ENCODE results near the gene C4A. TPM values are rescaled to one million over a fixed set of nuclear protein-coding genes. Genes with fewer than 3 reads are reported as not detected.
"Not testable (repeated sequence)": the region's sequence is repeated elsewhere in the genome, so short reads cannot be mapped to it uniquely, and the experiment has no call there.

C4A gene
- total RNA-seq, 1 experiment from 2014 or later, result 4.3 TPM

- H3K27me3 Mint-ChIP-seq (ENCODE audit: low read depth); H3K27ac Mint-ChIP-seq; H3K4me1 Mint-ChIP-seq: not testable (repeated sequence)
Measured at GRCh38 chr6:32004393-32004792, 22.5 kb downstream of the C4A start.

GRCh38 chr6:32004864-32005537, 23.1 kb downstream of the C4A start:
- H3K56ac ChIP-seq (ENCODE audit: insufficient read length, low read depth, low read length); H3K18ac ChIP-seq (ENCODE audit: insufficient read length, low read depth, low read length); H2AFZ ChIP-seq (ENCODE audit: low read length); H2AK5ac ChIP-seq (ENCODE audit: insufficient read length, low read length); H3K9ac ChIP-seq (ENCODE audit: extremely low read depth, insufficient read length, low read length); H2BK12ac ChIP-seq (ENCODE audit: insufficient read length, low read depth, low read length); H3K4me3 Mint-ChIP-seq; H3K79me2 ChIP-seq (ENCODE audit: insufficient read depth, low read length); H3K4ac ChIP-seq (ENCODE audit: low read depth, low read length); H3K4me2 ChIP-seq (ENCODE audit: insufficient read depth, insufficient read length, low read length); H4K20me1 ChIP-seq (ENCODE audit: control insufficient read depth, insufficient read depth, insufficient read length); DNase-seq; H4K5ac ChIP-seq (ENCODE audit: insufficient read length, low read depth, low read length); H3K27me3 Mint-ChIP-seq (ENCODE audit: low read depth); H3K27ac ChIP-seq (ENCODE audit: insufficient read length, low read depth, low read length); H3K36me3 Mint-ChIP-seq (ENCODE audit: insufficient read depth in 1 of 3, low read depth in 3 of 3); H3K27me3 ChIP-seq (ENCODE audit: insufficient read depth, low read length); H3K4me1 ChIP-seq (ENCODE audit: insufficient read depth, low read length); H3T11ph ChIP-seq (ENCODE audit: low read length); H2BK15ac ChIP-seq (ENCODE audit: low read depth, low read length); H3K79me1 ChIP-seq (ENCODE audit: insufficient read depth, low read depth, low read length, poor library complexity, severe bottlenecking); H3K23ac ChIP-seq (ENCODE audit: insufficient read length, low read depth, low read length); H4K8ac ChIP-seq (replicated peaks; ENCODE audit: insufficient read length, low read depth, low read length); H2BK120ac ChIP-seq (ENCODE audit: low read depth, low read length, poor library complexity, severe bottlenecking); H3K9me3 Mint-ChIP-seq; H3K27ac Mint-ChIP-seq; H4K91ac ChIP-seq (ENCODE audit: insufficient read length, low read depth, low read length); H3K23me2 ChIP-seq (ENCODE audit: insufficient read length, low read depth, low read length, poor library complexity, severe bottlenecking); H2BK20ac ChIP-seq (ENCODE audit: low read depth, low read length, poor library complexity, severe bottlenecking); H3K14ac ChIP-seq (ENCODE audit: insufficient read depth, low read length); H2BK5ac ChIP-seq (ENCODE audit: insufficient read length, low read length); H3K9me3 ChIP-seq (ENCODE audit: control insufficient read depth, low read depth, low read length); H3K4me1 Mint-ChIP-seq: not testable (repeated sequence)
- no CpG with 5 or more reads among the region's 13 CpGs for WGBS (ENCODE audit: extremely low coverage, insufficient read length, low lambda C conversion rate)

More at GRCh38 chr6:32004393-32004792, 22.5 kb downstream of the C4A start:
- H3K9ac ChIP-seq (ENCODE audit: extremely low read depth, insufficient read length, low read length); H2BK120ac ChIP-seq (ENCODE audit: low read depth, low read length, poor library complexity, severe bottlenecking); H3T11ph ChIP-seq (ENCODE audit: low read length); H3K14ac ChIP-seq (ENCODE audit: insufficient read depth, low read length); H3K4ac ChIP-seq (ENCODE audit: low read depth, low read length); H3K18ac ChIP-seq (ENCODE audit: insufficient read length, low read depth, low read length); H3K9me3 ChIP-seq (ENCODE audit: control insufficient read depth, low read depth, low read length); H2BK5ac ChIP-seq (ENCODE audit: insufficient read length, low read length); H2BK12ac ChIP-seq (ENCODE audit: insufficient read length, low read depth, low read length); H2BK20ac ChIP-seq (ENCODE audit: low read depth, low read length, poor library complexity, severe bottlenecking); H3K4me2 ChIP-seq (ENCODE audit: insufficient read depth, insufficient read length, low read length); H3K36me3 Mint-ChIP-seq (ENCODE audit: insufficient read depth in 1 of 3, low read depth in 3 of 3); H3K27ac ChIP-seq (ENCODE audit: insufficient read length, low read depth, low read length); H4K5ac ChIP-seq (ENCODE audit: insufficient read length, low read depth, low read length); H3K9me3 Mint-ChIP-seq; H2AK5ac ChIP-seq (ENCODE audit: insufficient read length, low read length); H3K27me3 ChIP-seq (ENCODE audit: insufficient read depth, low read length); H3K4me3 Mint-ChIP-seq; H4K8ac ChIP-seq (replicated peaks; ENCODE audit: insufficient read length, low read depth, low read length); DNase-seq; H2BK15ac ChIP-seq (ENCODE audit: low read depth, low read length); H3K56ac ChIP-seq (ENCODE audit: insufficient read length, low read depth, low read length); H3K79me1 ChIP-seq (ENCODE audit: insufficient read depth, low read depth, low read length, poor library complexity, severe bottlenecking); H3K23ac ChIP-seq (ENCODE audit: insufficient read length, low read depth, low read length); H3K4me1 ChIP-seq (ENCODE audit: insufficient read depth, low read length); H4K91ac ChIP-seq (ENCODE audit: insufficient read length, low read depth, low read length); H3K79me2 ChIP-seq (ENCODE audit: insufficient read depth, low read length); H4K20me1 ChIP-seq (ENCODE audit: control insufficient read depth, insufficient read depth, insufficient read length); H2AFZ ChIP-seq (ENCODE audit: low read length); H3K23me2 ChIP-seq (ENCODE audit: insufficient read length, low read depth, low read length, poor library complexity, severe bottlenecking): not testable (repeated sequence)
- no CpG with 5 or more reads among the region's 4 CpGs for WGBS (ENCODE audit: extremely low coverage, insufficient read length, low lambda C conversion rate)

Data from H9 (cell line).